GM21717 (cell line): ENCODE measurements around the gene PHACTR2.
"Not testable (repeated sequence)": the region's sequence is repeated elsewhere in the genome, so short reads cannot be mapped to it uniquely, and the experiment has no call there.

Experiments used
- ATAC-seq: cut with Tn5 transposase; IDR thresholded peaks from one replicate; pipeline ENCODE4 v1.9.1; 2021; ENCODE audit warnings: mild to moderate bottlenecking, moderate library complexity; ENCODE audit not compliant: unreplicated experiment

PHACTR2 gene

DNA sequence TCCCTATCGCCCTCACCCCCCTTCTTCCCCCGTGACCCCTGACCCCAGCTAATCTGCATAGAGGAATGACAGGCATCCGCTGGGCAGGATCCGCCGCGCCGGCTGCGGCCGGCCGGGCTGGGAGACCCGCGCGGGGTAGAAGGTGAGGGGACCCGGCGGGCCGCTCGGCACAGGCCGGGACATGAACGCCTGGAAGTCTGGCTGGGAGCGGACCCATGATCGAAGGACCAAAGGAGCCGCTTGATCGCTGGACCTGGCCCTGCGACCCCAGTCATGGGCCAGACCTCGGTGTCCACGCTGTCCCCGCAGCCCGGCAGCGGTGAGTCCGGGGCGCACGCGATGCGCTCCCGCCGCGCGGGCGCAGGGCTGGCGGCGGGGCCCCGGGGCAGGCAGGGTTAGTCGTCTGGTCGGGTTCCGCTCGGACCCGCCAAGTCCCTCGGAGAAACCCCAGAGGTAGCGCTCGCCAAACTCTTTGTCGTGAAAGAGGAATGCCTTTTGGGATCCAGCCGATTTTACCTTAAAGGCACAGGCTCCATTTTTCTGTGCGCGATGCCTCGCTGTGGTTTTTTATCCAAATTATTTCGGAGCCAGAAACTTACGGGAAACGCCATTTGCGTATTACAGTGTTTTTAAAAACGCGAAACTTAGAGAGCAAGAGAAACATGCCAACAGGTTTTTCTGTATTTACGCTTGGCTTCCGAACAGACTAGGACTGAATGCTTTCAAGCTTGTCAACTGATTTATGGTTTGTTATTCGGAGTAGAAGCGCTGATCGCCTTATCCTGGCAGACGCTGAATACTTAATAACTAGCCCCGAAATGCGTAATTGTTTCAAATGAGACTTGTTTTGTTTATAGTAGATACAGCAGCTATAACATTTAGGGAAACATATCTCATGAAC is at the start of gene PHACTR2:
Gene PHACTR2 (plus strand): TSS at position 75 of the 901 bp plus-strand sequence. CDS start 199 bp downstream, at position 274.
- no peak for ATAC-seq

DNA sequence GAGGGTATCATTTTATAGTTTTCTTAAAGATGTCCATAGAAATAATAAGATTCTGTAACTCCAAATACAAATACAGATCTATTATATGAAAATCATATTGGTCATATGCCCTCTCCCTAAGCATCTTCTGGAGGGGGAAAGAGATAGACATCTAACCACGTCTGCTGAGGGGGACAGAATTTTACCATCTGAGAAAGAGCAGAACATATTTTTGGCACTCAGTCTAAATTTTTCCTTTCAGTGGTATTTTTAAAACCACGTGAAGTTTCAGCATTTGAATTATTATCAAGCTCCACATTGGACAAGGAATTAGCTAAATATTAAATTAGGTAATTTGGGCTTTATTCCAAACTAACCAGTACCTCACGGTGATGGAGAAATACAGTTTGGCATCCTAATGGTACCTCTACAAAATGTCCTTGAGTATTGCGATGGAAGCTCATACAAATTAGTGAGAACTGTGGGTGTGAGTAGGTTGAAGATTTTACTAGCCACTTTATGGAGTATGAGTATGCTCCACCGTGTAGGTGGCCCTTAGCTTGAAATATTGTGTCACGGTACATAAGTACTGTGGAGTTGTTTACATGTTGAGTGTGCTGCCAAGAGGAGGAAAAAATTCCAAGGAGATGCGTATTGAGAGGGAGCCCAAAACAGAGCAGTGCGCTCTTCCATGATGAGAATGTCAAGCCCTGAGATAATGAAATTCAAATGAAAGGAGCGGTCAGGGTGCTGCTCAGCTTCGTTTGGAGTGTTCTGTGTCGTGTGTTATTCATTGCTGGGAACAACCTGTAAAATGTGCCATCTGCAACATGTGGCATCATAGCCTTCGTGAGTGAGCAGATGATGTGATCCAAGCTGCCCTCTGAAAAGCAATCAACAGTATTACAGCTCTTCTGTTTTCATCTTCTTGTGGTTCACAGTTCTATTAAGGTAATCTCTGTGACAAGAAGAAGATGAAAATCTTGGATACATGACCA is 48.4 kb upstream of the PHACTR2 start:
- no peak for ATAC-seq

GRCh38 chr6:143631196-143631595 is 46.6 kb upstream of the PHACTR2 start:
- ATAC-seq: not testable (repeated sequence)

GRCh38 chr6:143632894-143633293 is 44.9 kb upstream of the PHACTR2 start:
- no peak for ATAC-seq

DNA sequence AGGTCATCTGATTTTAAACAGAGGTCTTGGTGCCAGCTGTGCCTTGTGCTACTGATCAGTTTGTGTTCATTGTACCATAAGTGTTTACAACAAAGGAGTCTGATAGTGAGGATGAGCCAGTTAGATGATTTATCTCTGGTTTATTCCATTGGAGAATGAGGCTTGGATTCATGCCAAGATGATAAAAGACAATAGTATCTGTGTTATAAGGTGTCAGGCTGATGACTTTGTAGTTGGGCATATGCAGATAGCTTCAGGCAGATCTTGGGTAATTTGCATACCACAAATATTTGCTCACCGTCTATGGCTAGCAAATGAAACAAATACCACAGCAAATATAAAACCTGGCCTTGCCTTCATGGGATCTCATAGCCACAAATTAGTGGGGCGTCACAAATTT is 43.3 kb upstream of the PHACTR2 start:
- no peak for ATAC-seq

GRCh38 chr6:143637691-143638090 is 40.1 kb upstream of the PHACTR2 start:
- ATAC-seq: no peak

- ATAC-seq: no peak
Measured at GRCh38 chr6:143642403-143642802, 35.4 kb upstream of the PHACTR2 start.

DNA sequence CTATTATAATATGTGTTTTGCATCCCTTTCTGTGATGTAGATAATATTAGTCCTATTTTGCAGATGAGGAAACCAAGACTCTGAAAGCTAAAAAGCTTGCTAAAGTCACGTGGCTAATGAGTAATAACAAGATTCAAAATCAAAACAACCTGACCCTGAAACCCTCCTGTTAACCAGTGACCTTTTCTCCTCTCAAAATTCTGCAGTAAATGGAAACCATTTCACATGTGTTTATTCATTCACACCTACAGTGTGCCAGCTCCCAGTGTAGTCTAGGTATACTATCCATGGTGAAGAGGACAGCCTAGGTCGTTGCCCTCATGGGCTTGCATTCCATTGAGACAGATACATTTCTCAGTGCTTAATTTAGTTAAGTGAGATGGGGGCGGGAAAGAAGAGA is 30.6 kb upstream of the PHACTR2 start:
- no peak for ATAC-seq

DNA sequence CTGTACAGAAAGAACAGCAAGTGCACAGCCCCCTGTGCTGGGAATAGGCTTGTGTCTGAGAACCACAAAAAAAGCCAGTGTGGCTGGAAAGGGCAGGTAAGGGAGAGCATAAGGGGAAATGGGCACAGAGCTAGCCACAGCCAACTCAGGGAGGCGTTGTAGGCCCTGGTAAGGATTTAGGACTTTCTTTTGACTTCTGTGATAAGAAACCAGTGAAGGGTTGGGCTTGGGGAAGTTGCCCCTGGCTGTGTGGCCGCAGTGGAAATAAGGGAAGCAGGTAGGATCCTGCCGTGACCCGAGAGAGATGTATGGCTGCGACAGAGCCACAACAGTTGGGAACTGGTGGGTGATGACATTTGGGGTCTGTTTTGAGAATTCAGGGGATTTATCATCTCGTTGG is 30.0 kb upstream of the PHACTR2 start:
- no peak for ATAC-seq

DNA sequence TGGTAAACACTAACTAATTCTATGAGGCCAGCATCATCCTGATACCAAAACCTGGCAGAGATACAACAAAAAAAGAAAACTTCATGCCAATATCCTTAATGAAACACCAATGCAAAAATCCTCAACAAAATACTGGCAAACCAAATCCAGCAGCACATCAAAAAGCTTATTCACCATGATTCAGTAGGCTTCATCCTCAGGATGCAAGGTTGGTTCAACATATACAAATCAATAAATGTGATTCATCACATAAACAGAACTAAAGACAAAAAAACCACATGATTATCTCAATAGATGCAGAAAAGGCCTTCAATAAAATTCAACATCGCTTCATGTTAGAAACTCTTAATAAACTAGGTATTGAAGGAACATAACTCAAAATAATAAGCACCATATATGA is 28.4 kb upstream of the PHACTR2 start:
- not testable (repeated sequence) for ATAC-seq

DNA sequence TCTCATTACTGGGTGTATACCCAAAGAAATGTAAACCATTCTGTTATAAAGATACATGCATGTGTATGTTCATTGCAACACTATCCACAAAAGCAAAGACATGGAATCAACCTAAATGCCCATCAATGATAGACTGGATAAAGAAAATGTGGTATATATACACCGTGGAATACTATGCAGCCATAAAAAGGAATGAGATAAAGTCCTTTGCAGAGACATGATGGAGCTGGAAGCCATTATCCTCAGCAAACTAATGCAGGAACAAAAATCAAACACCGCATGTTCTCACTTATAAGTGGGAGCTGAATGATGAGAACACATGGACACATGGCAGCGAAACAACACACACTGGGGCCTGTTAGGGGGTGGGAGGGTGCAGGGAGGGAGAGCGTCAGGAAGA is 26.4 kb upstream of the PHACTR2 start:
- ATAC-seq: not testable (repeated sequence)

DNA sequence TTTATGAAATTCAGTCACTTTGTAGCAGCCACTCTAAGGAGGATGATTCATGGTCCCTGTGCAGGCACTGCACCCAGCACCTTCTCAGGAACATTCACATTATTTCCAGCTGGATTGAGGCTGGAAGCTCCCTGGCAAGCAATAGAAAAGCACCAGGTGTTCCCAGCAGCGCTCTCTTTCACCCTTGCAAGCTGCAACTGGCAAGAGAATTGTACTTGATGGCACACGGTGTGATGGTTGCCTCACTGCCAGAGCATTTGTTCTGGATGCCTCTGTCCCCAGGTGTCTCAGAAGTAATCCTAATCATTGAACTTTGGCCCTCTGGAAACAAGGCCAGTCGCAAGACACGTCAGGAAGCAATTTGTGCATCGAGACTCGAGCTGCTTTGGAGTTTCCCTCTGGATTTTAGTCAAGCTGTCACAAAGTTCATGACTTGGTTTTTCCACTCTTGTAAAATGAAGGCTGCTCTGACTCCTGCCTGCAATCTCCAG is 24.9 kb upstream of the PHACTR2 start:
- ATAC-seq: no peak

DNA sequence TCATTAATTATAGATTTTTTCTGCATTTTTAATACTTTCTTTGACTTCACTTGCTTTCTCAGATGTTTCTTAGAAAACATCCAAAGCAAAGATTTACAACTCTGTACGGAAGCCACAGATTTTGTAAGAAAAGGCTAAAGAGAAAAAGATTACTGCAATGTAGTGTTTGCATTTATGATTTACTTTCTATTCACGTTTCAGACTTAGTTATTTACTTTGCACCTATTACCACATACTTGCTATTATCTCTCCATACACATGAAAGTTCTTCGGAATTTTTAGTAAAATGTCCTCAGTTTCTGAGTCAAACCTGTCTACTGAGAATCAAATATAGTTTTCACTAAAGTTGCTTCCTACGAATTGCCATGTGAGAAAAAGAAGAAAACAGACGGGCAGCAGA is 22.2 kb upstream of the PHACTR2 start:
- ATAC-seq: no peak

- ATAC-seq: no peak
Measured at GRCh38 chr6:143656026-143656425, 21.7 kb upstream of the PHACTR2 start.

GRCh38 chr6:143657809-143658208 is 20.0 kb upstream of the PHACTR2 start:
- ATAC-seq: no peak

- ATAC-seq: not testable (repeated sequence)
Measured at GRCh38 chr6:143660170-143660569, 17.6 kb upstream of the PHACTR2 start.

DNA sequence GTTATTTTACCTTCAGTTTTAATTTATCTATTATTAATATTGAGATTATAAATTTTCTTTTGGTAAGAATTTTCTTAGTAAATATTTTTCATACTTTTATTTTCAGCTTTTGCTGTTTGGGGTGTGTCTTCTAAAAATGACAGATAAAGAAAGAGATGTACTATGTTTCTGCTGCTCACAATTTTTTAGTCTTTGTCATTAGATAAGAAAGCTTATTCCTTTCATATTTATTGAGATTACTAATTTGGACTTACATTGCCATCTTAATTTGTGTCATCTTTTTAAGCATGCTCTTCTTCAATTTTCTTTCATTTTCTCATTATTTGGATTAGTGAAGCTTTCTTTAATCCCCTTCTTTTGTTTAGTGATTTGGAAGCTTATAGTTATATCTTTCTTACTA is 13.6 kb upstream of the PHACTR2 start:
- ATAC-seq: no peak

DNA sequence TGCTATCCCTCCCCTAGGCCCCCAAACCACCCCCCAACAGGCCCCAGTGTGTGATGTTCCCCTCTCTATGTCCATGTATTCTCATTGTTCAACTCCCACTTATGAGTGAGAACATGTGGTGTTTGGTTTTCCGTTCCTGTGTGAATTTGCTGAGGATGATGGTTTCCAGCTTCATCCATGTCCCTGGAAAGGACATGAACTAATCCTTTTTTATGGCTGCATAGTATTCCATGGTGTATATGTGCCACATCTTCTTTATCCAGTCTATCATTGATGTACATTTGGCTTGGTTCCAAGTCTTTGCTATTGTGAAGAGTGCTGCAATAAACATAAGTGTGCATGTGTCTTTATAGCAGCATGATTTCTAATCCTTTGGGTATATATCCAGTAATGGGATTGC is 11.8 kb upstream of the PHACTR2 start:
- not testable (repeated sequence) for ATAC-seq

DNA sequence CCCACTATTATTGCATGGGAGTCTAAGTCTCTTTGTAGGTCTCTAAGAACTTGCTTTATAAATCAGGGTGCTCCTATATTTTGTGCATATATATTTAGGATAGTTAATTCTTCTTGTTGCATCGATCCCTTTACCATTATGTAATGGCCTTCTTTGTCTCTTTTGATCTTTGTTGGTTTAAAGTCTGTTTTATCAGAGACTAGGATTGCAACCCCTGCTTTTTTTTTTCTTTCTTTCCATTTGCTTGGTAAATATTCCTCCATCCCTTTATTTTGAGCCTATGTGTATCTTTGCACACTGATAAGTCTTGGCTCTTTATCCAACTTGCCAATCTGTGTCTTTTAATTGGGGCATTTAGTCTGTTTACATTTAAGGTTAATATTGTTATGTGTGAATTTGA is 8.3 kb upstream of the PHACTR2 start:
- not testable (repeated sequence) for ATAC-seq

- no peak for ATAC-seq
Measured at GRCh38 chr6:143673669-143674068, 4.1 kb upstream of the PHACTR2 start.
